GM19099 (cell line): ENCODE measurements around the gene BMPR1A.

ENCODE experiments used
- POLR2A ChIP-seq: IDR thresholded peaks from 3 replicates; pipeline ENCODE4 v1.6.1; 2011; ENCODE audit warnings: low read depth; ENCODE audit not compliant: insufficient read length; ENCODE audit errors: extremely low read depth

BMPR1A gene

GRCh38 chr10:86953747-86954680, 197.6 kb downstream of the BMPR1A start:
- TF ChIP-seq POLR2A: no peak

- no peak for TF ChIP-seq POLR2A
Observed at GRCh38 chr10:86954681-86955500, 198.5 kb downstream of the BMPR1A start.

- TF ChIP-seq POLR2A: no peak
Observed at GRCh38 chr10:86955501-86956194, 199.2 kb downstream of the BMPR1A start.

- no peak for TF ChIP-seq POLR2A
Observed at GRCh38 chr10:86956195-86956847, 199.9 kb downstream of the BMPR1A start.

- no peak for TF ChIP-seq POLR2A
Observed at GRCh38 chr10:86956848-86957448, 200.5 kb downstream of the BMPR1A start.

GRCh38 chr10:86957471-86958115, 201.2 kb downstream of the BMPR1A start, which contains the start of gene MMRN2:
TSS of gene MMRN2 (minus strand) at chr10:86957615. CDS start at chr10:86957541, 74 bp downstream.
- no peak for TF ChIP-seq POLR2A

- no peak for TF ChIP-seq POLR2A
Observed at GRCh38 chr10:86958116-86958900, 201.9 kb downstream of the BMPR1A start, which contains the start of gene SNCG. TSS of gene SNCG (plus strand) at chr10:86958599. CDS start at chr10:86958698, 99 bp downstream.

- no peak for TF ChIP-seq POLR2A
Observed at GRCh38 chr10:86958901-86959736, 202.7 kb downstream of the BMPR1A start.

GRCh38 chr10:86959737-86960002, 203.3 kb downstream of the BMPR1A start:
- TF ChIP-seq POLR2A: no peak

GRCh38 chr10:86960003-86960862, 203.8 kb downstream of the BMPR1A start:
- no peak for TF ChIP-seq POLR2A

GRCh38 chr10:86960863-86961434, 204.5 kb downstream of the BMPR1A start:
- no peak for TF ChIP-seq POLR2A
